ENCODE results near the gene KLHDC2.

- no peak for TF ChIP-seq CTCF (IDR thresholded peaks at IDR 0.05)
- no peak for TF ChIP-seq POLR2A (IDR thresholded peaks at IDR 0.05)
- no peak for TF ChIP-seq POLR2AphosphoS5 (IDR thresholded peaks at IDR 0.05)
Measured at GRCh38 chr14:49770212-49770817, 2.4 kb downstream of the KLHDC2 start.

All from prostate gland (tissue), 2 donors.